AG04449 (cell line): ENCODE results near the gene SLC9A9.

Source experiments
- CTCF ChIA-PET: fragments of 350-600 bp; formaldehyde crosslinking; extraction: SDS; loops from one replicate; lab custom pipeline; 2021; ENCODE audit warnings: antibody characterized with exemption; lab: Yijun Ruan, JAX
- POLR2A ChIA-PET: fragments of 400-600, 350-600 bp; formaldehyde crosslinking; extraction: SDS; loops from one replicate; lab custom pipeline; 2020; ENCODE audit warnings: antibody characterized with exemption, inconsistent platforms; lab: Yijun Ruan, JAX
- DNase-seq: peaks from one replicate; pipeline ENCODE4 v3.0.0-alpha.2; 2010; ENCODE audit warnings: low read depth, low spot score
- H3K4me3 ChIP-seq: 2 replicates; pipeline ENCODE4 v1.5.1; 2011; ENCODE audit warnings: low read depth, mild to moderate bottlenecking, control low read depth, low read length
- CTCF ChIP-seq: IDR thresholded peaks from one replicate; pipeline ENCODE4 v1.5.1; 2011; ENCODE audit warnings: mild to moderate bottlenecking, moderate library complexity, low read length, control low read depth, inconsistent platforms; ENCODE audit not compliant: insufficient read depth; ENCODE audit errors: missing control alignments

Gene SLC9A9

GRCh38 chr3:143445118-143445517 is 403.1 kb downstream of the SLC9A9 start:
- no peak overlapping the region for H3K4me3 ChIP-seq
- ChIA-PET CTCF (interaction anchor here (1.4 to 1.6 kb wide), 2 partner anchors 14 to 24 kb away, joined by 3 to 5 read pairs; no protein-coding TSS in a partner anchor), POLR2A (no interaction called here)
- DNase-seq = no peak
- TF ChIP-seq CTCF = no peak

- TF ChIP-seq CTCF = no peak
- POLR2A ChIA-PET = interaction anchor here (1.0 kb wide), 1 partner anchor 442 kb away, joined by 3 read pairs; the partner anchor contains the start of gene U2SURP
- DNase-seq = peak; percentile 85
- H3K4me3 ChIP-seq = no peak overlapping the region
- CTCF ChIA-PET = interaction anchor here (1.4 to 1.6 kb wide), 2 partner anchors 9 to 13 kb away, joined by 3 to 5 read pairs; no protein-coding TSS in a partner anchor
Observed at GRCh38 chr3:143443851-143444331, 404.4 kb downstream of the SLC9A9 start.

- no peak for DNase-seq
- CTCF ChIA-PET = interaction anchor here (1.4 kb wide), 1 partner anchor 10 kb away, joined by 3 read pairs; no protein-coding TSS in a partner anchor
- POLR2A ChIA-PET = interaction anchor here (1.0 kb wide), 1 partner anchor 441 kb away, joined by 3 read pairs; the partner anchor contains the start of gene U2SURP
- no peak overlapping the region for H3K4me3 ChIP-seq
- no peak for TF ChIP-seq CTCF
Observed at GRCh38 chr3:143442814-143443447, 405.3 kb downstream of the SLC9A9 start.

GRCh38 chr3:143441516-143442171 is 406.6 kb downstream of the SLC9A9 start:
- no peak for TF ChIP-seq CTCF
- no peak for DNase-seq
- no peak overlapping the region for H3K4me3 ChIP-seq
- POLR2A ChIA-PET = no interaction called here
- CTCF ChIA-PET = interaction anchor here (0.6 kb wide), 1 partner anchor 9 kb away, joined by 3 read pairs; no protein-coding TSS in a partner anchor

GRCh38 chr3:143439817-143440216 is 408.5 kb downstream of the SLC9A9 start:
- ChIA-PET POLR2A (no interaction called here), CTCF (no interaction called here)
- no peak overlapping the region for H3K4me3 ChIP-seq
- no peak for DNase-seq
- no peak for TF ChIP-seq CTCF

DNA sequence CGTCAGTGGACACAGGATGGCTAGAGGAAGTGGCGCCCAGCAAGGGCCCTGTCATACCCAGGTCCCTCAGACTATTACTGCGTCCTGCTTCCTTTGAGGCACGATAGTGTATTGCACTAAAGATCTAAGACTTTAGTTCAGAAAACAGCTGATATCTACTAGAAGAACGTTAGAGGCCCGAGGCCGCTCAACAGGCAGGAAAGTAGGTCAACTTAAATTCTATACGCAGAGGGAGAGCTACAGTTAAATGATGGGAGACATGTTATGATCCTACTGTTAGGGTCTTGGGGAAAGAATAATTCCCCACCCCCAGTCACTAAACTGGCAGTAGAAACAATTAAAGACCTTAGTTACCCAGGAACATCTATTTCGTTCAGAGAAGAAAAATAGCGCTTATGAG is 410.9 kb downstream of the SLC9A9 start:
- CTCF ChIA-PET = no interaction called here
- no peak for TF ChIP-seq CTCF
- POLR2A ChIA-PET = no interaction called here
- DNase-seq = no peak
- H3K4me3 ChIP-seq = no peak overlapping the region
